ENCODE results near the gene CETN3. TPM values are rescaled to one million over a fixed set of nuclear protein-coding genes. Genes with fewer than 3 reads are reported as not detected.

The CETN3 gene
- total and polyA plus RNA-seq, 8 donors: 22.1 to 93.5 (median 81.1) TPM

DNA sequence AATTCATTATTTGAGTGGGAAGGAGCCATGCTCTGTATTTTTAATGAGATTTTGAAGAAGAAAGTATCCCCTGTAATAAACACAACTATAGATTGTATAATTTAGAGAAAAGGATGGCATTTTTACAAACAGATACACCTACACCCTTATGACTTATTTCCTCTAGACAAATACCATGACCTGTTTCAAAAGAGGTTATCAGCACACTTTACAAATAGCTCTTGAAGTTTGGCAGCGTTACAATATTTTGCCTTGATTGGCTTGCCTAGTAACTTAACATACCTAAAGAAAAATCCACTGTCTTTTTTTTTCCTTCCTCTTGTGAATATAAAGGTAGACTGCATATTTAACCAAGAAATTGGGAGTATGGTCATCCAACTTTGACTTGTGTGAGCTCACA is 28.5 kb upstream of the CETN3 start:
- intact Hi-C loops (cut with DNase I): loop anchor here in 1 of 2 donors (5.0 to 10.0 kb wide), 2 partner anchors 97 to 344 kb away; no protein-coding TSS in a partner anchor
- H3K36me3 ChIP-seq: no peaks in the 10 kb centered on the region
- peak in 1 of 4 donors; percentile 22 for DNase-seq
- TF ChIP-seq, protein P1, sequence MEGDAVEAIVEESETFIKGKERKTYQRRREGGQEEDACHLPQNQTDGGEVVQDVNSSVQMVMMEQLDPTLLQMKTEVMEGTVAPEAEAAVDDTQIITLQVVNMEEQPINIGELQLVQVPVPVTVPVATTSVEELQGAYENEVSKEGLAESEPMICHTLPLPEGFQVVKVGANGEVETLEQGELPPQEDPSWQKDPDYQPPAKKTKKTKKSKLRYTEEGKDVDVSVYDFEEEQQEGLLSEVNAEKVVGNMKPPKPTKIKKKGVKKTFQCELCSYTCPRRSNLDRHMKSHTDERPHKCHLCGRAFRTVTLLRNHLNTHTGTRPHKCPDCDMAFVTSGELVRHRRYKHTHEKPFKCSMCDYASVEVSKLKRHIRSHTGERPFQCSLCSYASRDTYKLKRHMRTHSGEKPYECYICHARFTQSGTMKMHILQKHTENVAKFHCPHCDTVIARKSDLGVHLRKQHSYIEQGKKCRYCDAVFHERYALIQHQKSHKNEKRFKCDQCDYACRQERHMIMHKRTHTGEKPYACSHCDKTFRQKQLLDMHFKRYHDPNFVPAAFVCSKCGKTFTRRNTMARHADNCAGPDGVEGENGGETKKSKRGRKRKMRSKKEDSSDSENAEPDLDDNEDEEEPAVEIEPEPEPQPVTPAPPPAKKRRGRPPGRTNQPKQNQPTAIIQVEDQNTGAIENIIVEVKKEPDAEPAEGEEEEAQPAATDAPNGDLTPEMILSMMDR (IDR thresholded peaks at IDR 0.05): no peak
- peak overlapping the region in 1 of 2 donors; percentile 21 for H3K27ac ChIP-seq
- peaks cover 0 to 7% of the 10 kb centered on the region in 2 donors for H3K4me1 ChIP-seq
- H3K9me3 ChIP-seq: no peaks in the 10 kb centered on the region
- no peaks in the 10 kb centered on the region for H3K27me3 ChIP-seq
- peak; percentile 69 for ATAC-seq
- no peak overlapping the region for H3K4me3 ChIP-seq

DNA sequence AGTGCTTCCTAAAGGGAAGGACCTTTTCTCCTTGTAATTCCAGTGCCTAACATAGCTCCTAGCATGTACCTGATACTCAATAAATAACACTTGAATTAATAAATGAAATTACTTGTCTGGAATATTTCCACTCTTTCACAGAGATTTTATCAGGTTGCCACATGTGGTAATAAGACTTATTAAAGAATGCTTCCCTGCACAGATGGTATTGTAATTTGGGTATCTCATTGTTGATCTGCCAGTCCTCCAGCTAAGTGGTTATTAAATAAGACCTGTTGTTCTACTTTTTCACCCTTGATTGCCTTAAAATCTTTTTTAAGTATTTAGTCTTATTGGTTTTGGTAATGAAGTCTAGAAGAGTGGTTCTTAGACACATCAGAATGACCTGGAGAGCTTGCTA is 28.1 kb upstream of the CETN3 start:
- no peak overlapping the region for H3K27ac ChIP-seq
- intact Hi-C loops (cut with DNase I): loop anchor here in 1 of 2 donors (5.0 to 10.0 kb wide), 2 partner anchors 97 to 345 kb away; no protein-coding TSS in a partner anchor
- peak; percentile 63 for ATAC-seq

DNA sequence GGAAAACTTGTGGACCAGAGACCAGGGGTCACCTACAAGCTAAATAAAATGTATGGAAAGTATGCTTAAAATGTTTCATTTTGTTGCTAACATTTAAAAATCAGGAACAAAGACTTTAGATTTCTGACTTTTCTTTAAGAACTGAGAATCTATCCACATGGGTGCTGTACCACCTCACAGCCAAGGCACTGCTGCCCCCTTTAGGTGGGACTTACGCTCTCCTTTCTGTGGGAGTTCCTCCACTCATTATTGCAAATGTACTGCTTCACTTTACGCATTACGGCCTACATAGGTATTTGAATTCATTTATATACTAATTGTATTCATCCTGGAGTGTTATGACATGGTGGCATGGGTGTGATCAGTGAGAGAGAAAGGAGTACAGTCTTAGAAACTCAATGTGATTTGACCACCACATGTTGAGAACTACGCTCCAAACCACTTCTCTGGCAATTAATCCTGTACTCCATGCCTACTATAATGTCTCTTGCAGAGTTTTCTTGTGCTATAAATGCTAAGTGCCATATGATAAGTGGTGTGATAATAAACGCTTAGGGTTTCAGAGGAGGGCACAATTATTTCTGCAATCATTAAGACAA is 24.7 kb upstream of the CETN3 start:
- ATAC-seq: peak; percentile 74
- intact Hi-C loops (cut with DNase I): loop anchor here in 1 of 2 donors (10.0 kb wide), 1 partner anchor 101 kb away; no protein-coding TSS in a partner anchor
- Histone ChIP-seq H3K4me3 (no peak overlapping the region), H3K27me3 (no peaks in the 10 kb centered on the region), H3K4me1 (no peaks in the 10 kb centered on the region), H3K27ac (no peak overlapping the region), H3K9me3 (no peaks in the 10 kb centered on the region), H3K36me3 (no peaks in the 10 kb centered on the region)
- TF ChIP-seq, protein P1 (IDR thresholded peaks at IDR 0.05): peak; percentile 41 to 57
- DNase-seq: peak in 1 of 4 donors; percentile 54

More for the DNA sequence above, 28.1 kb upstream of the CETN3 start:
- Histone ChIP-seq H3K4me1 (peaks cover 0 to 7% of the 10 kb centered on the region in 2 donors), H3K27me3 (no peaks in the 10 kb centered on the region), H3K9me3 (no peaks in the 10 kb centered on the region), H3K36me3 (no peaks in the 10 kb centered on the region), H3K4me3 (no peak overlapping the region)
- DNase-seq: no peak
- TF ChIP-seq, protein P1 (IDR thresholded peaks at IDR 0.05): no peak

DNA sequence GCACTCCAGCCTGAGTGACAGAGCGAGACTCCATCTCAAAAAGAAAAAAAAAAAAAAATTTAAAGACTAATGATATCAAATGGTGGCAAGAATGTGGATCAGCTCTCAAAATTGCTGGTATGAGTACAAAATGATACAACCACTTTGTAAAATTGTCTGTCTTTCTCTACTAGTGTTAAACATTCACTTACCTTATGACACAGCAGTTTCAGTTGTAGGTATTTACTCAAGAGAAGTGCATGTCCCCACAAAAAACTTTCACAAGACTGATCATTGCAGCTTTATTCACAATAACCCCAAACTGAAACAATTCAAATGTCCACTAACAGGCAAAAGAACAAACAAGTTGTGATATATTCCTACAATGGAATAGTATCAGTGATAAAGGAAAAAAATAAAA is 14.7 kb upstream of the CETN3 start:
- TF ChIP-seq, protein P1 (IDR thresholded peaks at IDR 0.05): no peak
- no peak overlapping the region for H3K27ac ChIP-seq
- intact Hi-C loops (cut with DNase I): no loop called here
- H3K9me3 ChIP-seq: no peaks in the 10 kb centered on the region
- H3K4me3 ChIP-seq: no peak overlapping the region
- DNase-seq (no peak), ATAC-seq (no peak)
- H3K4me1 ChIP-seq: no peaks in the 10 kb centered on the region
- H3K36me3 ChIP-seq: no peaks in the 10 kb centered on the region
- H3K27me3 ChIP-seq: no peaks in the 10 kb centered on the region

DNA sequence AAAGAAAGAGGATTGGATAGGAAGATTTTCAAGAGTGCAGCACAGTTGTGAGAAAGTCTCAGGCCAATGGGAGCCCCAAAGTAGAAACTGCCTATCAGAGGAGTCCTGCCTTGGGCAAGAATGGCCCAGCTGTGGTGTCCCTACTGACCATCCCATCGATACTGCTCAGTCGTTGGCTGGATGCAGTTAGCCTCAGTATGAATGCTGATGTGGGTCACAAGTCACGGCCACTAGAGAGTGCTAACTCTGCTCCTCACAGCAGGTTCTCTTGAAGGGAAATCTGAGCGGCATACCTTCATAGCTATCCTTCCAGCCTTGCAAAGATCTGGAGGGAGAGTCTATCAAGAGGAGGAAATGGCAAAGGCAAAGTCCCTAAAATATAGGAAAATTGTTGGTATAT is 11.6 kb upstream of the CETN3 start:
- TF ChIP-seq, protein P1 (IDR thresholded peaks at IDR 0.05): no peak
- no peaks in the 10 kb centered on the region for H3K4me1 ChIP-seq
- intact Hi-C loops (cut with DNase I): no loop called here
- no peaks in the 10 kb centered on the region for H3K27me3 ChIP-seq
- no peaks in the 10 kb centered on the region for H3K9me3 ChIP-seq
- DNase-seq (peak in 1 of 4 donors; percentile 11), ATAC-seq (peak; percentile 81)
- no peaks in the 10 kb centered on the region for H3K36me3 ChIP-seq
- H3K4me3 ChIP-seq: no peak overlapping the region
- no peak overlapping the region for H3K27ac ChIP-seq

All from left lung (tissue), 10 donors.